Kidney capillary endothelial cell (primary cell): ENCODE measurements around the gene GINS1.

Experiments used
- DNase-seq: peaks from one replicate; pipeline ENCODE4 v3.0.0-alpha.2; 2018; ENCODE audit warnings: low spot score

The GINS1 gene

GRCh38 chr20:25477014-25477882 lies 69.8 kb downstream of the GINS1 start:
- no peak for DNase-seq

GRCh38 chr20:25478889-25479568 lies 71.6 kb downstream of the GINS1 start:
- no peak for DNase-seq

GRCh38 chr20:25479638-25480037 lies 72.2 kb downstream of the GINS1 start:
- no peak for DNase-seq

- no peak for DNase-seq
Measured at GRCh38 chr20:25480156-25480555, 72.7 kb downstream of the GINS1 start.

GRCh38 chr20:25480797-25481196 lies 73.3 kb downstream of the GINS1 start:
- no peak for DNase-seq

- DNase-seq, result no peak
Measured at GRCh38 chr20:25481235-25481917, 73.9 kb downstream of the GINS1 start.

- DNase-seq, result no peak
Measured at GRCh38 chr20:25481918-25482253, 74.4 kb downstream of the GINS1 start.

- no peak for DNase-seq
Measured at GRCh38 chr20:25483431-25484132, 76.1 kb downstream of the GINS1 start.

- no peak for DNase-seq
Measured at GRCh38 chr20:25484224-25484846, 76.9 kb downstream of the GINS1 start.

- DNase-seq, result peak; percentile 65
Measured at GRCh38 chr20:25484911-25485511, 77.5 kb downstream of the GINS1 start.

GRCh38 chr20:25485872-25486271 lies 78.4 kb downstream of the GINS1 start:
- DNase-seq, result no peak

GRCh38 chr20:25486377-25486776 lies 78.9 kb downstream of the GINS1 start:
- no peak for DNase-seq

- no peak for DNase-seq
Measured at GRCh38 chr20:25487306-25487705, 79.8 kb downstream of the GINS1 start.

GRCh38 chr20:25487975-25488374 lies 80.5 kb downstream of the GINS1 start:
- no peak for DNase-seq

GRCh38 chr20:25489221-25489871 lies 81.9 kb downstream of the GINS1 start:
- DNase-seq, result no peak

GRCh38 chr20:25490656-25491445 lies 83.4 kb downstream of the GINS1 start:
- DNase-seq, result no peak

- DNase-seq, result no peak
Measured at GRCh38 chr20:25491446-25492038, 84.1 kb downstream of the GINS1 start.

GRCh38 chr20:25493137-25493536 lies 85.7 kb downstream of the GINS1 start:
- no peak for DNase-seq

- no peak for DNase-seq
Measured at GRCh38 chr20:25493748-25494505, 86.5 kb downstream of the GINS1 start.
